GM19099 (cell line): ENCODE measurements around the gene IGFBP7.

Experiments used
- POLR2A ChIP-seq: IDR thresholded peaks from 3 replicates; pipeline ENCODE4 v1.6.1; 2011; ENCODE audit warnings: low read depth; ENCODE audit not compliant: insufficient read length; ENCODE audit errors: extremely low read depth

IGFBP7 gene

GRCh38 chr4:57109847-57110639 lies at the start of gene IGFBP7:
IGFBP7 (minus strand) TSS chr4:57110385; CDS start chr4:57110351, 34 bp downstream.
- no peak for TF ChIP-seq POLR2A

GRCh38 chr4:57159866-57160265 lies 49.7 kb upstream of the IGFBP7 start:
- TF ChIP-seq POLR2A = no peak

GRCh38 chr4:57158762-57159161 lies 48.6 kb upstream of the IGFBP7 start:
- no peak for TF ChIP-seq POLR2A

- no peak for TF ChIP-seq POLR2A
Observed at GRCh38 chr4:57158221-57158620, 48.0 kb upstream of the IGFBP7 start.

- TF ChIP-seq POLR2A = no peak
Observed at GRCh38 chr4:57157596-57158137, 47.5 kb upstream of the IGFBP7 start.

GRCh38 chr4:57156242-57156990 lies 46.2 kb upstream of the IGFBP7 start:
- TF ChIP-seq POLR2A = no peak

GRCh38 chr4:57154926-57155325 lies 44.7 kb upstream of the IGFBP7 start:
- no peak for TF ChIP-seq POLR2A

GRCh38 chr4:57154191-57154590 lies 44.0 kb upstream of the IGFBP7 start:
- no peak for TF ChIP-seq POLR2A

GRCh38 chr4:57153207-57153606 lies 43.0 kb upstream of the IGFBP7 start:
- no peak for TF ChIP-seq POLR2A

- TF ChIP-seq POLR2A = no peak
Observed at GRCh38 chr4:57151481-57151880, 41.3 kb upstream of the IGFBP7 start.

- no peak for TF ChIP-seq POLR2A
Observed at GRCh38 chr4:57149833-57150232, 39.6 kb upstream of the IGFBP7 start.

- no peak for TF ChIP-seq POLR2A
Observed at GRCh38 chr4:57148831-57149505, 38.8 kb upstream of the IGFBP7 start.

- no peak for TF ChIP-seq POLR2A
Observed at GRCh38 chr4:57148177-57148576, 38.0 kb upstream of the IGFBP7 start.

GRCh38 chr4:57147335-57148060 lies 37.3 kb upstream of the IGFBP7 start:
- TF ChIP-seq POLR2A = no peak

- TF ChIP-seq POLR2A = no peak
Observed at GRCh38 chr4:57146444-57146843, 36.3 kb upstream of the IGFBP7 start.
